Peyer's patch (tissue), 4 donors: ENCODE data around the gene AKIP1.

Experiments used
- POLR2A ChIP-seq, 2 donors: fragments of 450-650 bp; IDR thresholded peaks; one replicate each; pipeline ENCODE4 v1.5.1; 2017; ENCODE audit warnings: antibody characterized with exemption in 2 of 2, mild to moderate bottlenecking in 2 of 2, moderate library complexity in 2 of 2
- TF ChIP-seq, protein P1 (sequence below), 6 experiments: fragments of 450-650 bp in 4 of 6; fragments of 200-600 bp in 2 of 6; sonication (generic) in 1 of 6; IDR thresholded peaks; one replicate each; pipeline ENCODE4 v1.5.1; 2017 to 2019; ENCODE audit warnings: antibody characterized with exemption in 6 of 6, mild to moderate bottlenecking in 3 of 6, moderate library complexity in 1 of 6

GRCh38 chr11:8863838-8864237 is 47.2 kb upstream of the AKIP1 start:
- TF ChIP-seq, protein P1, sequence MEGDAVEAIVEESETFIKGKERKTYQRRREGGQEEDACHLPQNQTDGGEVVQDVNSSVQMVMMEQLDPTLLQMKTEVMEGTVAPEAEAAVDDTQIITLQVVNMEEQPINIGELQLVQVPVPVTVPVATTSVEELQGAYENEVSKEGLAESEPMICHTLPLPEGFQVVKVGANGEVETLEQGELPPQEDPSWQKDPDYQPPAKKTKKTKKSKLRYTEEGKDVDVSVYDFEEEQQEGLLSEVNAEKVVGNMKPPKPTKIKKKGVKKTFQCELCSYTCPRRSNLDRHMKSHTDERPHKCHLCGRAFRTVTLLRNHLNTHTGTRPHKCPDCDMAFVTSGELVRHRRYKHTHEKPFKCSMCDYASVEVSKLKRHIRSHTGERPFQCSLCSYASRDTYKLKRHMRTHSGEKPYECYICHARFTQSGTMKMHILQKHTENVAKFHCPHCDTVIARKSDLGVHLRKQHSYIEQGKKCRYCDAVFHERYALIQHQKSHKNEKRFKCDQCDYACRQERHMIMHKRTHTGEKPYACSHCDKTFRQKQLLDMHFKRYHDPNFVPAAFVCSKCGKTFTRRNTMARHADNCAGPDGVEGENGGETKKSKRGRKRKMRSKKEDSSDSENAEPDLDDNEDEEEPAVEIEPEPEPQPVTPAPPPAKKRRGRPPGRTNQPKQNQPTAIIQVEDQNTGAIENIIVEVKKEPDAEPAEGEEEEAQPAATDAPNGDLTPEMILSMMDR (IDR thresholded peaks at IDR 0.05) = no peak
- TF ChIP-seq POLR2A (IDR thresholded peaks at IDR 0.05) = no peak
